ENCODE data around the gene EDAR.

EDAR gene

GRCh38 chr2:108870069-108870644 lies 118.9 kb downstream of the EDAR start:
- DNase-seq (ENCODE audit: low read depth in 1 of 2, low spot score in 1 of 2): no peak

GRCh38 chr2:108869542-108869941 lies 119.5 kb downstream of the EDAR start:
- DNase-seq (ENCODE audit: low read depth in 1 of 2, low spot score in 1 of 2): no peak

DNA sequence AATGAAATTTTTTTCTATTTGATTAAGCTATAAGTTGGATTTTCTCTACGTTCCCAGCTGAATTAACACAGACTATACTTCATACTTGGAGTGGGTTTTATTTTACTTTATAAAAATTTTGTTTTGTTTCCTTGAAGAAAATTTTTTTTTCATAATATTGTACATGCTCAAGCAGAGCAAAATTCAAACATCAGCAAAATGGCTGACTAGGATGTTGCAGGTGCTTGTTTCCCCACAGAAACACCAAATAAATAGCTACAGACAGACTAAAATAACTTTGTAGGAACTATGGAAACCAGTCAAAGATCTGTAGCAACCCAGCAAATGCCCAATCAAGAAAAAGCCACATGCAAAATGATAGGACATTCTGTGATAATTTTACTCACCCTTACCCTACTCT lies 120.1 kb downstream of the EDAR start:
- no peak for DNase-seq (ENCODE audit: low read depth in 1 of 2, low spot score in 1 of 2)

DNA sequence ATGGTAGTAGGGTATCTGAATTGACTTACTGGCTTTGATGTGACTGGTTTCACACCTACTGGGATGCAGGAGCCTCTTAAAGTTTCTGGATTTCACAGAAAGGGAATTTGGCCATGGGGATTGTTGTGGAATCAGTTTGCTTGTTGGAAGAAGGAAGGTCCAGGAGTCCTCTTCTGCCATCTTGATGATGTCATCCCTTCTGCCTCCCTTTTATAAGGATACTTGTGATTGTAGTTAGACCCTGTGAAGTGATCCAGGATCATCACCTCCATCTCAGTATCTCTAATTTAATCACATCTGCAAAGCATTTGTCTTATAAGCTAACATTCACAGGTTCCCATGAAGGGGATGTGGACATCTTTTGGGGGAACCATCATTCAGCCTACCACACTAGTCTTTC lies 123.0 kb downstream of the EDAR start:
- DNase-seq (ENCODE audit: low read depth in 1 of 2, low spot score in 1 of 2): no peak

GRCh38 chr2:108858894-108859293 lies 130.1 kb downstream of the EDAR start:
- DNase-seq (ENCODE audit: low read depth in 1 of 2, low spot score in 1 of 2): no peak

DNA sequence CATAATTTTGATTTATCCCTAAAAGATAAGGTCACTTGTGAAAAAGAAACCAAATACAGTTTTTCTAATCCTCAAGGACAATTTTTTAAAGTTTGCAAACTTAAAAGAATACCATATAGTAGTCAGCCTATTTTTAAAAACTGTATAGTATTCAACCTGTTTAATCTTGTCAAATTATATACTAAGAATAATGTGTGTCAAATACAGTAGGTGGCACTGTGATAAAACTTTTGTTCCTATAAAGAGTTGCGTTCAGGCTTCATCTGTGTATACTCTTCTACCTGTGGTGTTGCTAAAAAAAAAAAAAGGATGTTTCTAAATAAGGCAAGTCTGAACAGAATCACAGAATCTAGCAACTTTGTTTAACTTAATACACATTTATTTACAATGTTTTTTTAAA lies 133.8 kb downstream of the EDAR start:
- DNase-seq (ENCODE audit: low read depth in 1 of 2, low spot score in 1 of 2): no peak

DNA sequence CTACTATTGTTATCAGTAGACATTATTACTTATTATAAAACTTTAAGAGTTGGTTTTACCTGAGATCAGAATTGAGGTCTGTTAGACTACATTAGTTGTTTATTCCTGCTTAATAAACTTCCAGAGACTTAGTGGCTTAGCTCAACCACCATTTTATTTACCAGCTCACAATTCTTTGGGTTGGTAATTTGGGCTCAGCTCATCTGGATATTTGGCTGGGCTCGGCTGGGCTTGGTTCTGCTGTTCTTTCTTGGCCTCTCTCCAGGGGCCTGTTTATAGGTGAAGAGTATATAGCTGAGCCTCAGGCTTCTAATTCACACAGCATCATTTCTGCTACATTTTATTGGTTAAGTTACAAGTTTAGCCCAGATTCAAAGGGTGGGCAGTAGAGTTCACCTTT lies 134.5 kb downstream of the EDAR start:
- DNase-seq (ENCODE audit: low read depth in 1 of 2, low spot score in 1 of 2): no peak

- DNase-seq (ENCODE audit: low read depth in 1 of 2, low spot score in 1 of 2): no peak
These were observed 135.6 kb downstream of the EDAR start for GRCh38 chr2:108853421-108853820.

DNA sequence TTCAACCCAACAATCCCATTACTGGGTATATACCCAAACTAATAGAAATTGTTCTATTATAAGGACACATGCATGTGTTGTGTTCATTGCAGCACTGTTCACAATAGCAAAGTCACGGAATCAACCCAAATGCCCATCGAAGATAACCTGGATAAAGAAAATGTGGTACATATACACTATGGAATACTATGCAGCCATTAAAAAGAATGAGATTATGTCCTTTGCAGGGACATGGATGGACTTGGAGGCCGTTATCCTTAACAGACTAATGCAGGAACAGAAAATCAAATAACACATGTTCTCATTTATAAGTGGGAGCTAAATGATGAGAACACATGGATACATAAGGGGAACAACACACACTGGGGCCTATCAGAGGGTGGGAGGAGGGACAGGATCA lies 136.6 kb downstream of the EDAR start:
- DNase-seq (ENCODE audit: low read depth in 1 of 2, low spot score in 1 of 2): no peak

DNA sequence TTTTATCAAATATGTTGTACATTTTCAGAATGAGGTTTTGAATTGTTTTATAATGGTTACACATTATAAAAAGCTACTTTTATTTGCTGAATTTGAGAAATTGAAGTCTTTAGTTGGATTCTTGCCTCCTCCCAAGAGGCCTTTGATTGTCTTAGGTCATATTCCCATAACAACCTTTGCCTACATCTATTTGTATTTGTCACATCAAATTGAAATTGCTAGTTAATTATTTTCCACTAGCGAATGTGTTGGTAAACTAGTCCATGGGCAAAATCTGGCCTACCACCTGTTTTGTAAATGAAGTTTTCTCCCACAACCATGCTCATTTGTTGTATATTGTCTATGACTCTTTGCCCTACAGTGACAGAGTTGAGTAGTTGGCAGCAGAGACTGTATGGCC lies 142.0 kb downstream of the EDAR start:
- no peak for DNase-seq (ENCODE audit: low read depth in 1 of 2, low spot score in 1 of 2)

GRCh38 chr2:108845923-108846322 lies 143.1 kb downstream of the EDAR start:
- no peak for DNase-seq (ENCODE audit: low read depth in 1 of 2, low spot score in 1 of 2)

Data from activated T-helper 1 cell treated with anti-CD3 and anti-CD28 coated beads, Interleukin-2, amount 50 U/mL, for 16 hours (primary cell).